GM21515 (cell line): ENCODE results near the gene ZFAND3.
"Not testable (repeated sequence)": the region's sequence is repeated elsewhere in the genome, so short reads cannot be mapped to it uniquely, and the experiment has no call there.

Experiments used
- ATAC-seq: cut with Tn5 transposase; IDR thresholded peaks from one replicate; pipeline ENCODE4 v1.9.1; 2021; ENCODE audit not compliant: unreplicated experiment

ZFAND3 gene

DNA sequence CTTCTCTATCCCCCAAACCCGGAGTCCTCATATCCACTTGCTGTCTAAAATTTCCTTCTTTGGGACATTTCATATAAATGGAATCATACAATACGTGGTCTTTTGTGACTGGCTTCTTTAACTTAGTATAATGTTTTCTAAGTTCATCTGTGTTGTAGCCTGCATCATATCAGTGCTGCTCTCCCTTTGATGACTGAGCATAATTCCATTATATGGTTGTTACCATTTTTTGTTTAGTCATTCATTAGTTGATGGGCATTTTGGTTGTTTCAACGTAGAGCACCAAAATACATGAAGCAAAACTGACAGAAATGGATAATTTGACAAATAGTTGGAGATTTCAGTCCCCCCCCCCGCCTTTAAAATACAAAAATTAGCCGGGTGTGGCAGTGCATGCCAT is 71.5 kb downstream of the ZFAND3 start:
- ATAC-seq: no peak

DNA sequence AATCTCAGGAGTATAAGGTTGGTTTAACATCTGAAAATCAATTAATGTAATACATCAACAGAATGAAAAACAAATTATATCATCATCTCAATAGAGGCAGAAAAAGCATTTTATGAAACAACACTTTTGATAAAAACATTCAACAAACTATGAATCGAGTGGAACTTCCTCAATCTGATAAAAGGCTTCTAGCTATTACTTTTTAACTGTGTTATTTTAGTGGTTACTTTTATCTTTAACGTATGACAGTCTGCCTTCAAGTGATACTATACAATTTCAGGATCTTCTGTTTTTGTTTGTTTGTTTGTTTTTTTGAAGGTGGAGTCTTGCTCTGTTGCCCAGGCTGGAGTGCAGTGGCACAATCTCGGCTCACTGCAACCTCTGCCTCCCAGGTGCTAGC is 73.7 kb downstream of the ZFAND3 start:
- no peak for ATAC-seq

DNA sequence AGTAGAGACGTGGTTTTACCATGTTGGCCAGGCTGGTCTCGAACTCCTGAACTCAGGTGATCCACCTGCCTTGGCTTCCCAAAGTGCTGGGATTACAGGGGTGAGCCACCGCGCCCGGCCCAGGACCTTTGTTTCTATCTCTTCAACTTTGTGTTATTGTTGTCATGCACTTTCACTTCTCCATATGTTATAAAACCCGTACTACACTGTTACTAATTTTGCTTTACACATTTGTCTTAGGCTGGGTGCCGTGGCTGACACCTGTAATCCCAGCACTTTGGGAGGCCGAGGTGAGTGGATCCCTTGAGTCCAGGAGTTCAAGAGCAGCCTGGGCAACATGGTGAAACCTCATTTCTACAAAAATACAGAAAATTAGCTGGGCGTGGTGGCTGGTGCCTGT is 74.2 kb downstream of the ZFAND3 start:
- ATAC-seq: not testable (repeated sequence)

DNA sequence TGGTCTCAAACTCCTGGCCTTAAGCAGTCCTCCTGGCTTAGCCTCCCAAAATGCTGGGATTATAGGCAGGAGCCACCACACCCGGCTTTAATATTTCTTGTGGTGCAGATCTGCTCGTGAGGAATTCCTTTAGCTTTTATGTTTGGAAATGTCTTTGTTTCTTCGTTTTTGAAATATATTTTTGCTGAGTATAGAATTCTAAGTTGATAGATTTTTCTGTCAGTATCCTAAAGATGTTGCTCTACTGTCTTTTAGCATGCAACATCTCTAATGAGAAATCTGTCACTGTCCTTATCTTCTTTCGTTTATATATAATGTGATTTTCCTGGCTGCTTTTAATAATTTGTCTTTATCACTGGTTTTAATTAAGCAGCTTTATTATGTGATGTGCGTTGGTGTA is 75.1 kb downstream of the ZFAND3 start:
- ATAC-seq: no peak

DNA sequence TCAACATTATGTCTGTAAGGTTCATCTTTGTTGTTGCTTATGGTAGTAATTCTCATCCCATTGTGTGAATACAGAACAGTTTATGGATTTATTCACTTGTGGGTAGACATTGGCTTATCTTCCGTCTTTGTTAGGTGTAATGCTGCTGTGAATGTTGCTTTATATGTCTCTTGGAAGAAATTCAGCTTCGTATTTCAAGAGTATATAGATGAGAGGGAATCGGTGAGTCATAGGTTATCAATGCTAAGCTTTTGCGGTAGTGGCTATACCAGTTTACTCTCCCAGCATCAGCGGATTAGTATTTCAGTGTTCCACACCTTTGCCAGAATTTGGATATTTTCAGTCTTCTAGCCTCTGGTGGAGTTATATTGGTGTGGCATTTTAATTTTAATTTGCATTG is 77.8 kb downstream of the ZFAND3 start:
- no peak for ATAC-seq

DNA sequence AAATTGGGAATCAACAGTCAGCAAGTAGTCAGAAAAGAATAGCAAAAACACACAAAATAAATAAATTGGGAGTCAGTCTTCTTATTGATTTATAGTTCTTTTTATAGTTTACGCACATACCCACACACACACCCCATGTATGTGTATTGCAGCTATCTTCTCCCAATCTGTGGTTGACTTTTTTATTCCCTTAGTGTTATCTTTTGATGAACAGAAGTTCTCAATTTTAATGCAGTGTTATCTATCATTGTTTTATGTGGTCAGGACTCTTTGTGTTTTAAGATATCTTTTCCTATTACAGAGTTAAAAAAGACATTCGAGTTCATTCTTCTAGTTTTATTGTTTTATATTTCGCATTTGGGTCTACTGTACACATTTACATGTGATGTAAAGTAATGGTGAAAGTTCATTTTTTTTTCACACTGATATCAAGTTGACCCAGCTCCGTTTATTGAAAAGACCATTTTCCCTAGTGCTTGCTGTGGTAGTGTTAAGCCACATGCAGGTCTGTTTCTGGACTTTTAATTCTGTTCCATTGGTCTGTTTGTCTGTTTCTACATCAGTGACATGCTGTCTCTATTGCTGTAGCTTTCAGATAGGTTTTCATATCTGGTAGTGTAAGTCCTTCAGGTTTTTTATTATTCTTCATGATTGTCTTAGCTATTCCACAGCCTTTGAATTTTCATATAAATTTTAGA is 78.4 kb downstream of the ZFAND3 start:
- ATAC-seq: no peak

DNA sequence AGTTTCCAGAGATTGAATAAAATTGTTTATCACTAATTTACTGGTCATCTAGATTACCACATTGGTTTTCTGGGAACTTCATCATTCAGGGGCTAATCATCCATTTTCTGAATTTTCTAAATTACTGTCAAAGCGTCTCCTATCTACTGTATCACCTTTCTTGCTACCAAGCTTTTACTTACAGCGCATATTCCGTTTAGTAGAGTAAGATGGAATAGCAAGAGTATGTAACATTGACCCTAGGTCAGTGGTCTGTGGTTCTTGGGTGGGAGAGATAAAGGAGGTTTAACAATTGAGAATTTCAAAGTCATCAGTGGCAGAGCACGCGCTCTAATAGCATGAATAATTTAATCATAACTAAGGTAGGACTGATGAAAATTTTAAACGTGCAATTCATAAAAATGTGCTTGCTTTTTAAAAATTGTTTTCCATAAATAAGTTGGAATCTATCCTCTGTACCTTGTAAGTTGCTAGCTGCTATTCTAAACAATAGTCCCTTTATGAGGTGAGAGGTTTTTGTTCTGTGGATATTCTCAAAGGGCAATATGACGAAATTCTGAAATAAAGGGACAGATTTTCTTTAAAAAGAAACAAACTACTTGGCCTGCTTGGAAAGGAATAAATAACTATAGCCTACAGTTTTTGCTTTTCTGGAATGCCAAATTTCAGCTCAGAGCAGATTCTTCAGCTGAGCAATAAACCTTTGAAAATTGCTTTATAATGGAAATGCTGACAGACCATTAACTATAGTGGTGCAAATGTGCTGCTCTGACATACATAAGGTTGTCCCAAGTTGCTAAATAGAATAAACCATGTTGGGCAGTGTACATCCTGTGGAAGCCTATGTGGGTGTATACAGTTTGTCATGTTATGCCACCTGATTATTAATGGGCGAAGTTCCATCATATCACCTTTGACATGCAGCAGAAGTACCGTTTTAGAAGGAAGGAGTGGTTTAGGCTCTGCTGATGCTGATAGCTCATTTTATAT is 84.1 kb downstream of the ZFAND3 start:
- no peak for ATAC-seq

DNA sequence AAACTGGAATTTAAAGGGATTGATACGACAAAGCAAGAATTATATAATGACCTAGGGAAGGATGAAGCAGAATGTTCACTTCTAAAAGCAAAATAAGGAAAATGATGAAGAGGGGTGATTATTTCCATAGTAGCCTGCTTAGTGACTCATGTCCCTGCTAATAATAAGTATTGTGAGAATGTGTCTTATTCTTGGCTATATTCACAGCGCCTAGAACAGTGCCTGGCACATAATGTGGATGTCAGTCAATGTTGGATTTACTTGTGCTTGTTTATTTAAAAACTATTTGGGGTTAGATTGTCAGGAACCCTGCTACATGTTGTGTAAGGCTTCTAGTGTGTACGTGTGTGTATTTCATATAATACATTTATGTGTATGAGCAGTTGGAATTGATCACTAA is 85.1 kb downstream of the ZFAND3 start:
- ATAC-seq: no peak

DNA sequence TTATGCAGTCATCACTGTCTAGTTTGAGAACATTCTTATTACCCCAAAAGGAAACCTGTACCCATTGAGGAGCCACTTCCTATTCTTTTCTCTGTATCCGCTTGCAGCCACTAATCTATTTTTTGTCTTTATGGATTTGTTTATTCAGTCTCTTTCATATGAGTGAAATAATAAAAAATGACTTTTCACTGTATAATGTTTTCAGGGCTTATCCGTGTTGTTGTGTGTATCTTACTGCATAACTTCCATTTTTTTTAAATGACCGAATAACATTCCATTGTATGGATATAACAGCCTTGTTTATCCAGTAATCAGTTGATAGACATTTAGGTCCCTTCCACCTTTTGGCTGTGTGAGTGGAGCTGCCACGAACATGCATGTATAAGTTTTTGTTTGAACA is 86.6 kb downstream of the ZFAND3 start:
- no peak for ATAC-seq

DNA sequence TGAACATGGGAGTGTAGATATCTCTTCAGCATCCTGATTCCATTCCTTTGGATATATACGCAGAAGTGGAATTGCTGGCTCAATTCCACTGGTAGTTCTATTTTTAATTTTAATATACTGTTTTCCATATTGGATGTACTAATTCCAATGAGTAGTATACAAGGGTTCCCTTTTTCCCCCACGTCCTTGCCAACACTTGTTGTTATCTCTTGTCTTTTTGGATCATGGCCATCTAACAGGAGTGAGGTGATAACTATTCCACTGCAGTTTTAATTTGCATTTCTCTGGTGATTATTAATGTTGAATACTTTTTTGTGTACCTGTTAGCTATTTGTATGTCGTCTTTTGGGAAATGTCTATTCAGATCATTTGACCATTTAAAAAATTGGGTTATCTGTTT is 91.5 kb downstream of the ZFAND3 start:
- no peak for ATAC-seq

DNA sequence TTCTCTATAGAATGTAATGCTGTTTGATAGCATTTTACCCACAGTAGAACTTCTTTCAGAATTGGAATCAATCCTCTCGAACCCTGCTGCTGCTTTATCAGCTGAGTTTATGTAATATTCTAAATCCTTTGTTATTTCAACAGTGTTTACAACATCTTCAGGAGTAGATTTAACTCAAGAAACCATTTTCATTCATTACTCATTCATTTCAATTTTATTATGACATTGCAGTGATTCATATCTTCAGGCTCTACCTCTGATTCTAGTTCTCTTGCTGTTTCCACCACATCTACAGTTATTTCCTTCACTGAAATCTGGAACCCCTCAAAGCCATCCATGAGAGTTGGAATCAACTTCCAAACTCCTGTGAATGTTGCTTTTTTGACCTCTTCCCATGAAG is 93.7 kb downstream of the ZFAND3 start:
- no peak for ATAC-seq

DNA sequence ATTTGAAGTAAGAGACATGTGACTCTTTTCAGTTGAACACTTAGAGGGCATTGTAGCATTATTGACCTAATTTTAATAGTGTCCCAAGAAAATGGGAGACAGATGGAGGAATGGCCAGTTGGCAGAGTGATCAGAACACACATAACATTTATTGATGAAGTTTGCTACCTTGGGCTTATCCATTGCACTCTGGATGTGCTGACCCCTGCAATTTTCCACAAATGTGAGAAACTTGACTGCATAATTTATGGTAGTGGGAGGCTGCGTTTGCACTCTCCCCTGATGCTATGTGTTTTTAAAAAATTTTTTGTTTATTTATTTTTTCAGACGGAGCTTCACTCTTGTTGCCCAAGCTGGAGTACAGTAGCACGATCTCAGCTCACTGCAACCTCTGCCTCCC is 95.9 kb downstream of the ZFAND3 start:
- no peak for ATAC-seq

DNA sequence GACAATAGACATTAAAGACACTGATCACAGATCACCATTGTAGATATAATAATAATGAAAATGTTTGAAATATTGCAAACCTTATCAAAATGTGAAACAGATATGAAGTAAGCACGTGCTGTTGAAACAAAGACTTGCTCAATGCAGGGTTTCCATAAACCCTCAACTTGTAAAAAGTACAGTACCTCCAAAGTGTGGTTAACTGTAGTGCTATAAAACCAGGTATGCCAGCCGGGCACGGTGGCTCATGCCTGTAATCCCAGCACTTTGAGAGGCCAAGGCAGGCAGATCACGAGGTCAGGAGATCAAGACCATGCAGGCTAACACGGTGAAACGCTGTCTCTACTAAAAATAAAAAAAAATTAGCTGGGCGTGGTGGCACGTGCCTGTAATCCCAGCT is 96.6 kb downstream of the ZFAND3 start:
- no peak for ATAC-seq

DNA sequence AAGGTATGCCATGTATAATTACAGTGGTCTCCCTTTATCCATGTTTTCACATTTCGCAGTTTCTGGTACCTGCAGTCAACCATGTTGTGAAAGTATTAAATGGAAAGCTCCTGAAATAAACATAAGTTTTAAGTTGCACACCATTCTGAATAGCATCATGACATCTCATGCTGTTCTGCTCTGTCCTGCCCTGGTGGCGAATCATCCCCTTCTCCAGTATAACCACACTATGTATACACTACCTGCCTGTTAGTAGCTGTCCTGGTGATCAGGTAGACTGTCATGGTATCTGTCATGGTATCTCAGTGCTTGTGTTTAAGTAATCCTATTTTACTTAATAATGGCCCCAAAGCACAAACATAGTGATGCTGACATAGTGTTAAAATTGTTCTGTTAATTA is 97.1 kb downstream of the ZFAND3 start:
- ATAC-seq: no peak

DNA sequence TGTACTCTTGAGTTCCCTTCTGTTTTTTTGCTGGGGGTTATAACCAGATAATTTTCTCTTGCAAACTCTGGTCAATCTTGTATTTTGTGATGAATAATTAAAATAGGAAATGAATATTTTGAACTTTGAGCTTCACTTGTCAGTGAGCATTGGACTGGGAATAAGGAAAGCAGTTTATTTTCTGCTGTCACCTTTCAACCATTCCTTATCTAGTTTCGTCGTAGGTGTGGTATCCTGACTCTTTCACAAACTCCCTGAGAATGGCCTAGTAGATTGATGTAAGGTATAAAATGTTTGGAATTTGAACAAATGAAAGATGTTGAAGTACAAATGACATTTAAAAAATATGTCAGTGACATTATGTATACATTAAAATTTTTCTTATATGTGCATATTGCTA is 98.0 kb downstream of the ZFAND3 start:
- no peak for ATAC-seq

DNA sequence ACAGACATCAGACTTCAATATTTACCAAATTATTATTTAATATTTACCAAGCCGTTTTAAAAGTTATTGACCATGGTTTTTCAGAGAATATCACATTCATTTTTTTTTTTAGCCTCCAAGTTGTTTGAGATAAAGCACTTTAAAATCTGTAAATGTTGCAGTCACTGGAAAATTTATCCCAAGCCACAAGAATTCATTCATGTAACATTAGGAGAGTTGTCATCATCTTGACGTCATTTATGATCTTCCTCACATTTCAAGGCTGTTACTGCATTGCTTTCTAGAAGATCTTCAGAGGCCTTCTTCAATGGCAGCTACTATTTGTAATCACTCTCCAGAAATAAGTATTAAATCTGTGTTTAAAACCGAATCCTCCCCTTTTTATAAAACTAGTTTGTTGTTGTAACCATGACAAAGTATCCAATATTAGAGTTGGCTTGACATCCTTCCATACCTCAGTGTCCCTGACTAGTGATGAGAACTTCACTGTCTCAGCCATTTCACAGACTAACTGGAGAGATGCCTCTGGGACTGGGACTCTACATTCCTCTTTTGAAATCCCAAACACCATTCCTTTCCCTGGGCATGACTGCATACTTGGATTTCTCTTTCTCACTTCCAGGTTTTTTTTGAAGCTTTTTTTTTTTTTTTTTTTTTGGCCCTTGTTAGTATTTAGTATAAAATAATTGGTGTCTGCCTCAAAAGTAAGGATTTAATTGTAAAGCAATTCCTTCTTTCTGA is 100.1 kb downstream of the ZFAND3 start:
- ATAC-seq: no peak

DNA sequence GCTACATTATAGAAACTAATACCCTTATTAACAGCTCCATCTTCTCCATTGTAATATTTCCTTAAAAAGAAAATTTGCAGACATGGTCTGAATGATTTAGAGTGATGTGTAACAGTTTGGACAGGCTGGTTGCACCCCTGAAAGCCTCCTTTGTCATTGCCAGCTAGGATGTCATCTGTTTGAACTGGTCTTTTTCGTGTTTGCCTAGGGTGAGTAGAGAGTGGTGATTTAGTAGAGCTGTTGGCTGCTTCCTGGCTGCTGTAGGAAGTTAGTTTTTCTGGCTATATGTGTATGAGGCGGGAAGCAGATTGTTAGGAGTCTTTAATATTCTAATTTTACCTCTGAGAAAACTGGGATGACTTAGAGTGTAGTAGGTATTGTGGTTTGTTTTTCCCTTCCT is 101.1 kb downstream of the ZFAND3 start:
- ATAC-seq: no peak

DNA sequence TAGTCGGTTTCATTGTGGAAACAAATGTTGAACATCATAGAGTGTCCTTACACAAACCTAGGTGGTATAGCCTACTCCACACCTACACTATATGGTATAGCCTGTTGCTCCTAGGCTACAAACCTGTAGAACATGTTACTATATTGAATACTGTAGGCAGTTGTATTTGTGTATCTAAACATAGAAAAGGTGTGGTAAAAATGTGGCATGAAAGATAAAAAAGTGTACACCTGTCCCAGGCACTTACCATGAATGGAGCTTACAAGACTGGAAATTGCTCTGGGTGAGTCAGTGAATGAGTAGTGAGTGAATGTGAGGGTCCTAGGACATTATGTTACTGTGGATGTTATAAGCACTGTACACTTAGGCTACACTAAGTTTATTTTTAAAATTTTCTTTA is 103.0 kb downstream of the ZFAND3 start:
- no peak for ATAC-seq

DNA sequence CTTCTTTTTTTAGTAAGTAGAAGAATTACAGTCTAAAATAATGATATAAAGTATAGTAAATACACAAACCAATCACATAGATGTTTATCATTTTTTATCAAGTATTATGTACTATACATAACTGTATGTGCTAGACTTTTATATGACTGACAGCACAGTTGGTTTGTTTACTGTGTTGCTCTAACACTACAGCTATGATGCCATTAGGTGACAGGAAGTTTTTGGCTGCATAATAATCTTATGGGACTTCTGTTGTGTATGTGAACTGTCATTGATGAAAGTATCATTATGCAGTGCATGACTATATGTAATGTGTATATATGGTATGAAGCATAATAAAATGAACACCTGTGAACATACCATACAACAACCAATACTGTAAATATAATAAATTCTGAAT is 104.0 kb downstream of the ZFAND3 start:
- no peak for ATAC-seq

DNA sequence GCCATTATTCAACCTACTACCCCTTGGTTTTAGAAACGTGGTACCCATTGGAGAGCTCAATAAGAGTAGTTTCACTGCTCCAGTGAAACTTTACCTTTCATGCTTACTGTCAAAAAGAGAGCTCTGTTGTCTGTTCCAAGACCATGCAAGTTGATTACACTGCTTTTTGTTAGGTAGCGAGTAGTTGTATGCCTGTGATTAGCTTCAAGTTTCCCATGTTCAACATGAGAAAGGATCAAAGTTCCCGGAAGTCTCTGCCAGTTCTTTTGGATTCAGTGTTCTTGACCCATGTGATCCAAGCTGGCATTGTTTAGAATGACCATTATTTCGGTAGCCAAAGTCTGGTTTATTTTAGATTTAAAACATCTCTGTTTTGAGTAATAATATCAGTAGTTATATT is 107.1 kb downstream of the ZFAND3 start:
- no peak for ATAC-seq

DNA sequence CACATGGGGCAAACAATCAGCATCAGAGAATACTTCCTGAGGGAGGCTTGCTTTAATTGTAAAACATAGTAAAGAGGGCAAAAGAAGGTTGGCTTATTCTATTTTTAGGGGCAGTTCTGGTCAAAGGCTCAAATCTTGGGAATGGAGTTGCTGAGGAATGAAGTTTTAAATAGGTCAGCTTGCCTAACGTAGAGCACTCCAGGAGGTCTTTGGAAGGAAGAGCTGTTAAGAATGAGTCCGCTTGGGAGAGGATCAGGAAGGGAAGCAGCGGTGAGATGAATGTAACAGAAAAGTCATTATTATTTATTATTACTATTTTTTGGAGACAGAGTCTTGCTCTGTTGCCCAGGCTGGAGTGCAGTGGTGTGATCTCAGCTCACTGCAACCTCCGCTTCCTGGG is 108.7 kb downstream of the ZFAND3 start:
- no peak for ATAC-seq
